ENCODE data around the gene NOL4.

DNA sequence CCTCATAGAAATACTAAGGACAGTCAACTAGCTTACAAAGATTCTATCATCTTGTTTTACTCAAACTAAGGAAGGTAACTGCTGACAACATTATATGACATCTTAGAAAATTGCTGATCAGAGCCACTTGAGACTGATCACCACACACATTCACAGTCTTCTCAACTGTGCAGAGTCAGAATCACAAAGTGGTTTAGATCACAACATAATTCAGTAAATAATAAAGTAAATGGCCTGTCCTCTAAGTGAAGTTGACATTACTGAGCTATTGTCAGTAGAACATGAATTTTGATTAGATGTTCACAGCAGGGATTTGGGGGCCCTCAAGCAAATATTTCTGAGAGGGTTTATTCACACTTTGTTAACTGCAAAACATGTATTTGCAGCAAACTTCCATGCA is 28.5 kb downstream of the NOL4 start:
- TF ChIP-seq, protein P1, sequence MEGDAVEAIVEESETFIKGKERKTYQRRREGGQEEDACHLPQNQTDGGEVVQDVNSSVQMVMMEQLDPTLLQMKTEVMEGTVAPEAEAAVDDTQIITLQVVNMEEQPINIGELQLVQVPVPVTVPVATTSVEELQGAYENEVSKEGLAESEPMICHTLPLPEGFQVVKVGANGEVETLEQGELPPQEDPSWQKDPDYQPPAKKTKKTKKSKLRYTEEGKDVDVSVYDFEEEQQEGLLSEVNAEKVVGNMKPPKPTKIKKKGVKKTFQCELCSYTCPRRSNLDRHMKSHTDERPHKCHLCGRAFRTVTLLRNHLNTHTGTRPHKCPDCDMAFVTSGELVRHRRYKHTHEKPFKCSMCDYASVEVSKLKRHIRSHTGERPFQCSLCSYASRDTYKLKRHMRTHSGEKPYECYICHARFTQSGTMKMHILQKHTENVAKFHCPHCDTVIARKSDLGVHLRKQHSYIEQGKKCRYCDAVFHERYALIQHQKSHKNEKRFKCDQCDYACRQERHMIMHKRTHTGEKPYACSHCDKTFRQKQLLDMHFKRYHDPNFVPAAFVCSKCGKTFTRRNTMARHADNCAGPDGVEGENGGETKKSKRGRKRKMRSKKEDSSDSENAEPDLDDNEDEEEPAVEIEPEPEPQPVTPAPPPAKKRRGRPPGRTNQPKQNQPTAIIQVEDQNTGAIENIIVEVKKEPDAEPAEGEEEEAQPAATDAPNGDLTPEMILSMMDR (IDR thresholded peaks at IDR 0.05) = no peak
- no peak for TF ChIP-seq EZH2 (IDR thresholded peaks at IDR 0.05)

Measured in neural progenitor cell (in vitro differentiated cells).